GM23338 (cell line): Measurements from ENCODE around the gene NSUN3. TPM values are rescaled to one million over a fixed set of nuclear protein-coding genes. Genes with fewer than 3 reads are reported as not detected.

Experiments
- ATAC-seq: fragments of 200-7000 bp; cut with Tn5 transposase; 3 replicates; pipeline ENCODE4 v1.9.1; 2020
- DNase-seq: peaks from one replicate; pipeline ENCODE4 v3.0.0-alpha.2; 2015; ENCODE audit warnings: low spot score
- H2AFZ ChIP-seq: fragments of 200-600 bp; sonication (generic); 2 replicates; pipeline ENCODE4 v1.8.0; 2016; ENCODE audit warnings: antibody characterized with exemption, mild to moderate bottlenecking, moderate library complexity
- H3F3A ChIP-seq: fragments of 200-600 bp; sonication (generic); replicated peaks from 2 replicates; pipeline ENCODE4 v1.8.0; 2017; ENCODE audit warnings: antibody characterized with exemption, mixed run types, low read depth
- H3K27ac ChIP-seq: fragments of 200-600 bp; sonication (generic); 2 replicates; pipeline ENCODE4 v1.6.1; 2016; ENCODE audit warnings: low read depth
- H3K27me3 ChIP-seq: fragments of 200-600 bp; sonication (generic); 2 replicates; pipeline ENCODE4 v1.8.0; 2016; ENCODE audit warnings: mild to moderate bottlenecking, mixed run types, moderate library complexity; ENCODE audit not compliant: insufficient read depth
- H3K36me3 ChIP-seq: fragments of 200-600 bp; sonication (generic); 2 replicates; pipeline ENCODE4 v1.8.0; 2016; ENCODE audit warnings: mild to moderate bottlenecking; ENCODE audit not compliant: insufficient read depth
- H3K4me1 ChIP-seq: fragments of 200-600 bp; sonication (generic); 2 replicates; pipeline ENCODE4 v1.8.0; 2016; ENCODE audit warnings: mild to moderate bottlenecking, moderate library complexity; ENCODE audit not compliant: insufficient read depth
- H3K4me2 ChIP-seq: fragments of 200-600 bp; sonication (generic); 2 replicates; pipeline ENCODE4 v1.7.1; 2017; ENCODE audit warnings: mixed run types
- H3K4me3 ChIP-seq: fragments of 200-600 bp; sonication (generic); 2 replicates; pipeline ENCODE4 v1.6.1; 2016; ENCODE audit warnings: mixed run types
- H3K79me2 ChIP-seq: fragments of 200-600 bp; sonication (generic); replicated peaks from 2 replicates; pipeline ENCODE4 v1.8.0; 2017; ENCODE audit warnings: mild to moderate bottlenecking; ENCODE audit not compliant: insufficient read depth
- H3K9me2 ChIP-seq: fragments of 200-600 bp; sonication (generic); 2 replicates; pipeline ENCODE4 v1.8.0; 2017; ENCODE audit not compliant: insufficient read depth
- H4K20me1 ChIP-seq: fragments of 200-600 bp; sonication (generic); replicated peaks from 2 replicates; pipeline ENCODE4 v1.8.0; 2017; ENCODE audit warnings: mild to moderate bottlenecking; ENCODE audit not compliant: insufficient read depth
- H3K27ac Mint-ChIP-seq: 2 replicates; pipeline ENCODE4 v1.8.0; 2020; ENCODE audit warnings: inconsistent platforms, mild to moderate bottlenecking, moderate library complexity, mixed read lengths
- H3K27me3 Mint-ChIP-seq: 3 replicates; pipeline ENCODE4 v1.8.0; 2022; ENCODE audit warnings: low read depth, mild to moderate bottlenecking, moderate library complexity, mixed read lengths, inconsistent platforms; ENCODE audit not compliant: insufficient read depth, poor library complexity
- H3K36me3 Mint-ChIP-seq: 3 replicates; pipeline ENCODE4 v1.8.0; 2021; ENCODE audit warnings: low read depth, mild to moderate bottlenecking, inconsistent platforms, moderate library complexity, mixed read lengths
- H3K4me1 Mint-ChIP-seq: 3 replicates; pipeline ENCODE4 v1.8.0; 2020; ENCODE audit warnings: mild to moderate bottlenecking, inconsistent platforms, mixed read lengths
- H3K4me3 Mint-ChIP-seq: 3 replicates; pipeline ENCODE4 v1.8.0; 2021; ENCODE audit warnings: moderate library complexity, mild to moderate bottlenecking, inconsistent platforms, mixed read lengths
- H3K9me3 Mint-ChIP-seq: 3 replicates; pipeline ENCODE4 v1.8.0; 2020; ENCODE audit warnings: moderate library complexity, mild to moderate bottlenecking, inconsistent platforms, mixed read lengths
- CREB1 ChIP-seq: fragments of 250-450 bp; sonication (Bioruptor Pico); IDR thresholded peaks from 2 replicates; pipeline ENCODE4 v1.5.0; 2020; ENCODE audit warnings: low read depth, mild to moderate bottlenecking, moderate library complexity
- CTCF ChIP-seq, 2 experiments: fragments of 200-600 bp in 1 of 2; sonication (generic) in 1 of 2; conservative IDR thresholded peaks; 2 replicates each; pipeline versions ENCODE4 v1.5.1 to v1.6.1; 2016 to 2017; ENCODE audit warnings: antibody characterized with exemption in 2 of 2, low read depth in 2 of 2, mild to moderate bottlenecking in 2 of 2, moderate library complexity in 1 of 2
- EZH2 ChIP-seq: fragments of 200-600 bp; sonication (generic); IDR thresholded peaks from one replicate; pipeline ENCODE4 v1.8.0; 2017; ENCODE audit warnings: antibody characterized with exemption, mild to moderate bottlenecking, low read depth; ENCODE audit not compliant: unreplicated experiment
- EZH2phosphoT487 ChIP-seq: fragments of 200-600 bp; sonication (generic); IDR thresholded peaks from one replicate; pipeline ENCODE4 v1.8.1; 2018; ENCODE audit warnings: antibody characterized with exemption; ENCODE audit not compliant: unreplicated experiment
- JUNB ChIP-seq: IDR thresholded peaks from one replicate; pipeline ENCODE4 v1.6.1; 2016; ENCODE audit warnings: antibody characterized with exemption; ENCODE audit not compliant: unreplicated experiment
- NANOG ChIP-seq: IDR thresholded peaks from 2 replicates; pipeline ENCODE4 v1.6.1; 2016; ENCODE audit warnings: antibody characterized with exemption, borderline replicate concordance
- POLR2AphosphoS5 ChIP-seq: IDR thresholded peaks from 2 replicates; pipeline ENCODE4 v1.6.1; 2016; ENCODE audit warnings: antibody characterized with exemption, low read depth
- STAT1 ChIP-seq: IDR thresholded peaks from one replicate; pipeline ENCODE4 v1.6.1; 2016; ENCODE audit warnings: antibody characterized with exemption; ENCODE audit not compliant: unreplicated experiment
- ZNF114 ChIP-seq: fragments of 250-450 bp; sonication (Bioruptor Pico); IDR thresholded peaks from 2 replicates; pipeline ENCODE4 v1.5.0; 2020; ENCODE audit warnings: mild to moderate bottlenecking, moderate library complexity
- ZNF331 ChIP-seq: fragments of 250-450 bp; sonication (Bioruptor Pico); IDR thresholded peaks from 2 replicates; pipeline ENCODE4 v1.5.0; 2020; ENCODE audit warnings: low read depth, mild to moderate bottlenecking, moderate library complexity
- polyA plus RNA-seq: library from polyadenylated mRNA; unstranded; fragments of >200 nt; fragmentation: Nextera tagmentation; extraction: Ambion mirVana; gene quantifications from 2 replicates; pipeline ENCODE4 v1.2.1, GENCODE V29; 2016
- total RNA-seq: library from RNA; depleted of rRNA; stranded (reverse); fragments of >200 nt; shearing (Covaris generic); gene quantifications from 2 replicates; pipeline ENCODE4 v1.2.3, GENCODE V29; 2014
- TF ChIP-seq, protein P1 (sequence below): fragments of 250-450 bp; sonication (Bioruptor Pico); IDR thresholded peaks from 2 replicates; pipeline ENCODE4 v1.5.0; 2020; ENCODE audit warnings: mild to moderate bottlenecking, moderate library complexity
- TF ChIP-seq, protein P2 (sequence below): IDR thresholded peaks from 2 replicates; pipeline ENCODE4 v1.6.1; 2016; ENCODE audit warnings: antibody characterized with exemption
- TF ChIP-seq, protein P3 (sequence below): IDR thresholded peaks from one replicate; pipeline ENCODE4 v1.6.1; 2018; ENCODE audit warnings: antibody characterized with exemption; ENCODE audit not compliant: unreplicated experiment

The NSUN3 gene
- total and polyA plus RNA-seq, 2 experiments from 2014 or later, result 5.4 to 10.6 TPM

DNA sequence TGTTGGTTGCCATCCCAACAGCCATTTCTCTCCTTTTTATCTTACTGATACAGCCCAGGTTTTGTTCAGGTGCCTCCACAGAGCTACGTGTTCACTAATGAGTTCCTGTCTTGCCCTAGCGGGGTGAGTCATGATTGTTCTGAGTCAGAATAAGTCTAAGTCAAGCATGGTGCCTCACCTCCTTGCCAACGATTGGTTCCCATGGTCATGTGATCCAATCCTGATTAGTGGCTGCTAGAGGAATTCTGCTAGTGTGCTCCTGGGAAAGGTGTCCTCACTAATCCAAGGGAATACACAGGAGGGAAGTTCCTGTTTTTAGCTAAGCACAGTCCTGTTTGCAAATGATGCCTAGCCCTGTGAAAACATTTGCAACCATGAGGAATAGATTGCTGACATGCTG lies 99.8 kb downstream of the NSUN3 start:
- H3K4me1 Mint-ChIP-seq, result 0 out of 3 replicates have a peak, but pooled peaks cover 4% of the 10 kb centered on the region
- H3K36me3 Mint-ChIP-seq, result no peaks in the 10 kb centered on the region
- DNase-seq, result peak; percentile 5
- no peak for ATAC-seq
- no peaks in the 10 kb centered on the region for H3K27me3 ChIP-seq
- no peak overlapping the region for H3K4me3 ChIP-seq
- H3K4me3 Mint-ChIP-seq, result no peak overlapping the region
- peaks cover 5% of the 10 kb centered on the region; the same call in 1 of the 2 replicates for H3K4me1 ChIP-seq
- no peak overlapping the region for H3K27ac Mint-ChIP-seq
- H3K79me2 ChIP-seq, result no peaks in the 10 kb centered on the region
- H3K4me2 ChIP-seq, result no peak overlapping the region
- no peaks in the 10 kb centered on the region; the same call in 2 of the 3 replicates for H3K9me3 Mint-ChIP-seq
- no peak overlapping the region for H3K27ac ChIP-seq
- peaks cover 10% of the 10 kb centered on the region; the same call in 1 of the 2 replicates for H3K9me2 ChIP-seq
- H3F3A ChIP-seq, result no peaks in the 10 kb centered on the region
- peak overlapping the region; percentile 77; the same call in 1 of the 2 replicates for H2AFZ ChIP-seq
- no peaks in the 10 kb centered on the region for H4K20me1 ChIP-seq
- H3K27me3 Mint-ChIP-seq, result peaks cover 2% of the 10 kb centered on the region
- no peaks in the 10 kb centered on the region for H3K36me3 ChIP-seq
- no peak for TF ChIP-seq ZNF114
- no peak for TF ChIP-seq EZH2
- no peak for TF ChIP-seq NANOG
- TF ChIP-seq ZNF331 (CRISPR knock-in tag), result no peak
- no peak for TF ChIP-seq POLR2AphosphoS5
- no peak for TF ChIP-seq JUNB
- TF ChIP-seq, protein P1, sequence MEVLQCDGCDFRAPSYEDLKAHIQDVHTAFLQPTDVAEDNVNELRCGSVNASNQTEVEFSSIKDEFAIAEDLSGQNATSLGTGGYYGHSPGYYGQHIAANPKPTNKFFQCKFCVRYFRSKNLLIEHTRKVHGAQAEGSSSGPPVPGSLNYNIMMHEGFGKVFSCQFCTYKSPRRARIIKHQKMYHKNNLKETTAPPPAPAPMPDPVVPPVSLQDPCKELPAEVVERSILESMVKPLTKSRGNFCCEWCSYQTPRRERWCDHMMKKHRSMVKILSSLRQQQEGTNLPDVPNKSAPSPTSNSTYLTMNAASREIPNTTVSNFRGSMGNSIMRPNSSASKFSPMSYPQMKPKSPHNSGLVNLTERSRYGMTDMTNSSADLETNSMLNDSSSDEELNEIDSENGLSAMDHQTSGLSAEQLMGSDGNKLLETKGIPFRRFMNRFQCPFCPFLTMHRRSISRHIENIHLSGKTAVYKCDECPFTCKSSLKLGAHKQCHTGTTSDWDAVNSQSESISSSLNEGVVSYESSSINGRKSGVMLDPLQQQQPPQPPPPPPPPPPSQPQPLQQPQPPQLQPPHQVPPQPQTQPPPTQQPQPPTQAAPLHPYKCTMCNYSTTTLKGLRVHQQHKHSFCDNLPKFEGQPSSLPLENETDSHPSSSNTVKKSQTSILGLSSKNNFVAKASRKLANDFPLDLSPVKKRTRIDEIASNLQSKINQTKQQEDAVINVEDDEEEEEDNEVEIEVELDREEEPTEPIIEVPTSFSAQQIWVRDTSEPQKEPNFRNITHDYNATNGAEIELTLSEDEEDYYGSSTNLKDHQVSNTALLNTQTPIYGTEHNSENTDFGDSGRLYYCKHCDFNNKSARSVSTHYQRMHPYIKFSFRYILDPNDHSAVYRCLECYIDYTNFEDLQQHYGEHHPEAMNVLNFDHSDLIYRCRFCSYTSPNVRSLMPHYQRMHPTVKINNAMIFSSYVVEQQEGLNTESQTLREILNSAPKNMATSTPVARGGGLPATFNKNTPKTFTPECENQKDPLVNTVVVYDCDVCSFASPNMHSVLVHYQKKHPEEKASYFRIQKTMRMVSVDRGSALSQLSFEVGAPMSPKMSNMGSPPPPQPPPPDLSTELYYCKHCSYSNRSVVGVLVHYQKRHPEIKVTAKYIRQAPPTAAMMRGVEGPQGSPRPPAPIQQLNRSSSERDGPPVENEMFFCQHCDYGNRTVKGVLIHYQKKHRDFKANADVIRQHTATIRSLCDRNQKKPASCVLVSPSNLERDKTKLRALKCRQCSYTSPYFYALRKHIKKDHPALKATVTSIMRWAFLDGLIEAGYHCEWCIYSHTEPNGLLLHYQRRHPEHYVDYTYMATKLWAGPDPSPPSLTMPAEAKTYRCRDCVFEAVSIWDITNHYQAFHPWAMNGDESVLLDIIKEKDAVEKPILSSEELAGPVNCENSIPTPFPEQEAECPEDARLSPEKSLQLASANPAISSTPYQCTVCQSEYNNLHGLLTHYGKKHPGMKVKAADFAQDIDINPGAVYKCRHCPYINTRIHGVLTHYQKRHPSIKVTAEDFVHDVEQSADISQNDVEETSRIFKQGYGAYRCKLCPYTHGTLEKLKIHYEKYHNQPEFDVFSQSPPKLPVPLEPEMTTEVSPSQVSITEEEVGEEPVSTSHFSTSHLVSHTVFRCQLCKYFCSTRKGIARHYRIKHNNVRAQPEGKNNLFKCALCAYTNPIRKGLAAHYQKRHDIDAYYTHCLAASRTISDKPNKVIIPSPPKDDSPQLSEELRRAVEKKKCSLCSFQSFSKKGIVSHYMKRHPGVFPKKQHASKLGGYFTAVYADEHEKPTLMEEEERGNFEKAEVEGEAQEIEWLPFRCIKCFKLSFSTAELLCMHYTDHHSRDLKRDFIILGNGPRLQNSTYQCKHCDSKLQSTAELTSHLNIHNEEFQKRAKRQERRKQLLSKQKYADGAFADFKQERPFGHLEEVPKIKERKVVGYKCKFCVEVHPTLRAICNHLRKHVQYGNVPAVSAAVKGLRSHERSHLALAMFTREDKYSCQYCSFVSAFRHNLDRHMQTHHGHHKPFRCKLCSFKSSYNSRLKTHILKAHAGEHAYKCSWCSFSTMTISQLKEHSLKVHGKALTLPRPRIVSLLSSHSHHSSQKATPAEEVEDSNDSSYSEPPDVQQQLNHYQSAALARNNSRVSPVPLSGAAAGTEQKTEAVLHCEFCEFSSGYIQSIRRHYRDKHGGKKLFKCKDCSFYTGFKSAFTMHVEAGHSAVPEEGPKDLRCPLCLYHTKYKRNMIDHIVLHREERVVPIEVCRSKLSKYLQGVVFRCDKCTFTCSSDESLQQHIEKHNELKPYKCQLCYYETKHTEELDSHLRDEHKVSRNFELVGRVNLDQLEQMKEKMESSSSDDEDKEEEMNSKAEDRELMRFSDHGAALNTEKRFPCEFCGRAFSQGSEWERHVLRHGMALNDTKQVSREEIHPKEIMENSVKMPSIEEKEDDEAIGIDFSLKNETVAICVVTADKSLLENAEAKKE (CRISPR knock-in tag), result no peak
- no peak for TF ChIP-seq STAT1
- no peak for TF ChIP-seq CTCF (conservative IDR thresholded peaks at IDR 0.05; ENCODE audit: low read depth in 2 of 2)
- TF ChIP-seq, protein P2, sequence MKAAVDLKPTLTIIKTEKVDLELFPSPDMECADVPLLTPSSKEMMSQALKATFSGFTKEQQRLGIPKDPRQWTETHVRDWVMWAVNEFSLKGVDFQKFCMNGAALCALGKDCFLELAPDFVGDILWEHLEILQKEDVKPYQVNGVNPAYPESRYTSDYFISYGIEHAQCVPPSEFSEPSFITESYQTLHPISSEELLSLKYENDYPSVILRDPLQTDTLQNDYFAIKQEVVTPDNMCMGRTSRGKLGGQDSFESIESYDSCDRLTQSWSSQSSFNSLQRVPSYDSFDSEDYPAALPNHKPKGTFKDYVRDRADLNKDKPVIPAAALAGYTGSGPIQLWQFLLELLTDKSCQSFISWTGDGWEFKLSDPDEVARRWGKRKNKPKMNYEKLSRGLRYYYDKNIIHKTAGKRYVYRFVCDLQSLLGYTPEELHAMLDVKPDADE, result no peak
- TF ChIP-seq CREB1, result no peak
- no peak for TF ChIP-seq EZH2phosphoT487
- TF ChIP-seq, protein P3, sequence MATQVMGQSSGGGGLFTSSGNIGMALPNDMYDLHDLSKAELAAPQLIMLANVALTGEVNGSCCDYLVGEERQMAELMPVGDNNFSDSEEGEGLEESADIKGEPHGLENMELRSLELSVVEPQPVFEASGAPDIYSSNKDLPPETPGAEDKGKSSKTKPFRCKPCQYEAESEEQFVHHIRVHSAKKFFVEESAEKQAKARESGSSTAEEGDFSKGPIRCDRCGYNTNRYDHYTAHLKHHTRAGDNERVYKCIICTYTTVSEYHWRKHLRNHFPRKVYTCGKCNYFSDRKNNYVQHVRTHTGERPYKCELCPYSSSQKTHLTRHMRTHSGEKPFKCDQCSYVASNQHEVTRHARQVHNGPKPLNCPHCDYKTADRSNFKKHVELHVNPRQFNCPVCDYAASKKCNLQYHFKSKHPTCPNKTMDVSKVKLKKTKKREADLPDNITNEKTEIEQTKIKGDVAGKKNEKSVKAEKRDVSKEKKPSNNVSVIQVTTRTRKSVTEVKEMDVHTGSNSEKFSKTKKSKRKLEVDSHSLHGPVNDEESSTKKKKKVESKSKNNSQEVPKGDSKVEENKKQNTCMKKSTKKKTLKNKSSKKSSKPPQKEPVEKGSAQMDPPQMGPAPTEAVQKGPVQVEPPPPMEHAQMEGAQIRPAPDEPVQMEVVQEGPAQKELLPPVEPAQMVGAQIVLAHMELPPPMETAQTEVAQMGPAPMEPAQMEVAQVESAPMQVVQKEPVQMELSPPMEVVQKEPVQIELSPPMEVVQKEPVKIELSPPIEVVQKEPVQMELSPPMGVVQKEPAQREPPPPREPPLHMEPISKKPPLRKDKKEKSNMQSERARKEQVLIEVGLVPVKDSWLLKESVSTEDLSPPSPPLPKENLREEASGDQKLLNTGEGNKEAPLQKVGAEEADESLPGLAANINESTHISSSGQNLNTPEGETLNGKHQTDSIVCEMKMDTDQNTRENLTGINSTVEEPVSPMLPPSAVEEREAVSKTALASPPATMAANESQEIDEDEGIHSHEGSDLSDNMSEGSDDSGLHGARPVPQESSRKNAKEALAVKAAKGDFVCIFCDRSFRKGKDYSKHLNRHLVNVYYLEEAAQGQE, result no peak
